Suprapubic skin (tissue), 4 donors: ENCODE results near the gene GATA6. TPM values are rescaled to one million over a fixed set of nuclear protein-coding genes. Genes with fewer than 3 reads are reported as not detected.
A peak's percentile ranks its signal among the peaks of the same experiment; 100 is the strongest.

Source experiments
- DNase-seq, 2 donors: peaks; one replicate each; pipeline ENCODE4 v3.0.0-alpha.2; 2019; ENCODE audit warnings: low spot score in 2 of 2
- H3K27ac ChIP-seq: fragments of 200-600 bp; sonication (generic); one replicate; pipeline ENCODE4 v1.5.1; 2019
- H3K27me3 ChIP-seq: fragments of 200-600 bp; sonication (generic); one replicate; pipeline ENCODE4 v1.5.1; 2019
- H3K36me3 ChIP-seq: fragments of 200-600 bp; sonication (generic); one replicate; pipeline ENCODE4 v1.5.1; 2019
- H3K4me1 ChIP-seq: fragments of 200-600 bp; sonication (generic); one replicate; pipeline ENCODE4 v1.5.1; 2019
- H3K4me3 ChIP-seq: fragments of 200-600 bp; sonication (generic); one replicate; pipeline ENCODE4 v1.5.1; 2019; ENCODE audit warnings: mild to moderate bottlenecking
- H3K9me3 ChIP-seq: fragments of 200-600 bp; sonication (generic); one replicate; pipeline ENCODE4 v1.5.1; 2019
- CTCF ChIP-seq, 2 donors: fragments of 200-600 bp in 1 of 2; fragments of 450-650 bp in 1 of 2; sonication (generic) in 1 of 2; IDR thresholded peaks; one replicate each; pipeline ENCODE4 v1.5.1; 2016 to 2019; ENCODE audit warnings: antibody characterized with exemption in 2 of 2, mild to moderate bottlenecking in 1 of 2, moderate library complexity in 1 of 2
- EP300 ChIP-seq: sonication (generic); formaldehyde crosslinking; IDR thresholded peaks from one replicate; pipeline ENCODE4 v1.6.1; 2017; ENCODE audit warnings: antibody characterized with exemption
- POLR2A ChIP-seq, 2 donors: fragments of 450-650 bp; IDR thresholded peaks; one replicate each; pipeline ENCODE4 v1.6.1; 2017; ENCODE audit warnings: antibody characterized with exemption in 2 of 2, mild to moderate bottlenecking in 2 of 2, moderate library complexity in 2 of 2
- POLR2AphosphoS5 ChIP-seq, 3 donors: sonication (generic); formaldehyde crosslinking; IDR thresholded peaks; one replicate each; pipeline ENCODE4 v1.6.1; 2017; ENCODE audit warnings: antibody characterized with exemption in 3 of 3
- WGBS: methylation state at CpG from one replicate; pipeline ENCODE4 v1.1.5; 2018; 5-methylcytosine and 5-hydroxymethylcytosine counted together
- total RNA-seq, 4 donors: library from RNA; depleted of rRNA; stranded (reverse); fragments of >200 nt; gene quantifications; one replicate each; pipeline ENCODE4 v1.1.0, GENCODE V29; 2016

The GATA6 gene
- total RNA-seq, 4 donors from 2014 or later: 2.1 to 3.4 (median 2.6) TPM

- Histone ChIP-seq H3K4me3 (no peak overlapping the region), H3K36me3 (no peaks in the 10 kb centered on the region), H3K9me3 (no peaks in the 10 kb centered on the region), H3K27ac (no peak overlapping the region), H3K27me3 (peaks cover 8% of the 10 kb centered on the region), H3K4me1 (no peaks in the 10 kb centered on the region)
- TF ChIP-seq EP300: no peak
- TF ChIP-seq CTCF (IDR thresholded peaks at IDR 0.05): no peak
- no peak for DNase-seq
- WGBS: 67% methylated on average over 4 of the region's 4 CpGs
Measured at GRCh38 chr18:22250026-22250425, 80.6 kb downstream of the GATA6 start.

GRCh38 chr18:22250591-22250996 is 81.2 kb downstream of the GATA6 start:
- Histone ChIP-seq H3K9me3 (no peaks in the 10 kb centered on the region), H3K36me3 (no peaks in the 10 kb centered on the region), H3K4me1 (no peaks in the 10 kb centered on the region), H3K4me3 (no peak overlapping the region), H3K27ac (no peak overlapping the region), H3K27me3 (peaks cover 8% of the 10 kb centered on the region)
- TF ChIP-seq CTCF (IDR thresholded peaks at IDR 0.05) (no peak), POLR2AphosphoS5 (IDR thresholded peaks at IDR 0.05) (peak in 1 of 3 donors; percentile 49), POLR2A (IDR thresholded peaks at IDR 0.05) (no peak), EP300 (no peak)
- no peak for DNase-seq
- 27% methylated on average over 8 of the region's 8 CpGs for WGBS

Other genes starting within 250 kb of the GATA6 start
- gene CTAGE1, start 248.3 kb downstream of the GATA6 start, total RNA-seq: not detected